ENCODE results near the gene CPLX4. TPM values are rescaled to one million over a fixed set of nuclear protein-coding genes. Genes with fewer than 3 reads are reported as not detected.

CPLX4 gene
- total RNA-seq (2014; rRNA removed; shearing (Covaris generic)), result not detected in 2 replicates

GRCh38 chr18:59318460-59319050, at the start of gene CPLX4:
TSS of gene CPLX4 (minus strand) at chr18:59318649. CDS start at chr18:59318462, 187 bp downstream.
- DNase-seq (ENCODE audit: low read depth), result no peak

DNA sequence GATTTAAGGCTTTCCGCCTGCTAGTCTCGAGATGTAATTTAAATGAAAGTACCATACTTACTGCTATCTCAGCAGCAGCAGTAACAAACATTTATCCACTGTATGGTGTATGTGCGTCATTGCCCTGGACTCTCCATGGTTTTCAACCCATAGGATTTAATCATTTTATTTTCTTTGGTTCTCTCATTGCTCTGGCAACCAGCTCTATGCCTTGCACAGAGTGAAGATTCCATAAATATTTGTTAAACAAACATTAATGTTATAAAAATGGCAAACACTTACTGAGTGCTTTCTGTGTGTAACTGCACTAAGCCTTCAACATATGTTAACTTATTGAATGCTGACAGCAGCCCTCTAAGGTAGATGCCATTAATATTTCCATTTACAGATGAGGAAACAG, 41.9 kb upstream of the CPLX4 start:
- DNase-seq (ENCODE audit: low read depth), result no peak

DNA sequence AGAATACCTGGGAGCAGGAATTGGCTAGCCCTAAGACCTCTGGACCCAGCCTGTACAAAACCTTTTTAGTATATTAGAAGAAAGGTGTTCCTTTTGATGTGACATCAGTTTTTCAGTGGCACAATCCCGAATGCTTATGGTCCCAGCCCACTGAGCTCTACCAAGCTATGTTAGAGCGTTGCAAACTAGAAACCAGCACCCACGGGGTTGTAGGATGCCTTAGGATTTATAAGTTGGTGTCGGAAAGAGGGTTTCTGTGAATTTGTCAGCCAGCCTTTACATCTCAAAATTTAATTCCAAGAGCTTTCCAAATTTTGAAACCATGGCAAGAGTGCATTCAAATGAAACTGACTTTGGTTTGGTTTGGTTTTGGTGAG, 41.1 kb upstream of the CPLX4 start:
- no peak for DNase-seq (ENCODE audit: low read depth)

GRCh38 chr18:59358712-59359575, 40.5 kb upstream of the CPLX4 start, which contains the start of gene LMAN1:
TSS of gene LMAN1 (minus strand) at chr18:59359265. CDS start at chr18:59359244, 21 bp downstream.
- DNase-seq (ENCODE audit: low read depth), result peak; percentile 89

DNA sequence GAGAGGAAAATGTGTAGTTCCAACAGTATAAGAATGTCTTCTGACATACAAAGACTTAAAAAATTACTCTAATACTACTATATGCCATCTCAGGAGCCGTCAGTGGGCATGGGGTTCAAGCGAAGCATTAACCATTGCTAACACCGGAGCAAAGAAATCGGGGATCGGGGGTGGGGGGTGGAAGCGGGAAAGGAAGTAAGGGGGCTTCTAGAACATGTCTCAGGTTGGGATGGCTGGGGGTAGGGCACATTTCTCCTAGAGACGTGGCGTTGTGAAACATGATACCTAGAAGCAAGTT, 39.9 kb upstream of the CPLX4 start:
- DNase-seq (ENCODE audit: low read depth), result no peak

- DNase-seq (ENCODE audit: low read depth), result peak; percentile 61
Observed at GRCh38 chr18:59357928-59358327, 39.5 kb upstream of the CPLX4 start.

DNA sequence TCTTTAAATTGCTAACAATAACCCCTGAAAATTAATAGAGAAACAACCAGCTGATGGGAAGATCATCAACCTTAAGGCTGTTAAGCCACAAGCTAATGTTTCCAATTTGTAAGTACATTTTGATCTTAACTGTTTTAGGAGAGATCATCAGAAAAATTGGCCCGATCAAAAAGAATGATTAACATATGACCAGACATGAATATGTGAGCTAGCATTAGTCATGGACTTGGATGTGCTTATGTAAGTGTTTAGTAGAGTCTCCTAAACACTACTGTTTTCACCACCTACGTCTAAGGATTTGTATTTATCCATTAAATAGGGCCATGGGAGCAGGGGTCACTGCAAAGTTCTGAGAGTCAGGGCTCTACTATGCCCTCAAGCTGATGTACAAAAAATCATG, 36.3 kb upstream of the CPLX4 start:
- no peak for DNase-seq (ENCODE audit: low read depth)

DNA sequence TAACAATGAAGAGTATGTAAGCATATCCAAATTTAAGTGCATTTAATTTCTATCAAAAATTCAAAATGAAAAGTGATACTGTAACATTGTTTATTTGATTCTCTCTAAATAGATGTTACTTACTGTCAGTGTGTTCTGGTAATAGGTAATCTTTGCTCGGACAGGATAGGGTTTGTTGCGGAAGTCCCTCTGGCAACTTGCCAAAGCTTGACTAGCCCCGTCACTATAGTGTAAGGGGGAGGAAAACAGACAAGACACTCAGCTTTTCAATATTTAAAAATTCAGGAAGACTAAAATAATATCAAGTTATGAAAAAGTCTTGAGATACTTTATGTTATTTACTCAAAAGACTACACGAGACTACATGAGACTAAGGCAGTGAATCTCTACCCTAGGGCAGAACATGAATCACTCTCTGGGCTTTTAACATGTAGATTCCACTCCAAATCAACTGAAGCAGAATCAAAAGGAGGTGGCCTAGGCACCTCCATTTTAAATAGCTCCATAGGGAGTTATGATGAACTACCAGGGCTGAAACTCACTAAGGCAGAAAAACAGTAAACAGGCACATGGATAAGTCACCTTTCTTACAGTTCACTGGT, 34.7 kb upstream of the CPLX4 start:
- DNase-seq (ENCODE audit: low read depth), result peak; percentile 11

GRCh38 chr18:59352250-59352855, 33.9 kb upstream of the CPLX4 start:
- DNase-seq (ENCODE audit: low read depth), result no peak

GRCh38 chr18:59345556-59345955, 27.1 kb upstream of the CPLX4 start:
- DNase-seq (ENCODE audit: low read depth), result no peak

- DNase-seq (ENCODE audit: low read depth), result no peak
Observed at GRCh38 chr18:59344996-59345395, 26.5 kb upstream of the CPLX4 start.

GRCh38 chr18:59343926-59344325, 25.5 kb upstream of the CPLX4 start:
- peak; percentile 37 for DNase-seq (ENCODE audit: low read depth)

DNA sequence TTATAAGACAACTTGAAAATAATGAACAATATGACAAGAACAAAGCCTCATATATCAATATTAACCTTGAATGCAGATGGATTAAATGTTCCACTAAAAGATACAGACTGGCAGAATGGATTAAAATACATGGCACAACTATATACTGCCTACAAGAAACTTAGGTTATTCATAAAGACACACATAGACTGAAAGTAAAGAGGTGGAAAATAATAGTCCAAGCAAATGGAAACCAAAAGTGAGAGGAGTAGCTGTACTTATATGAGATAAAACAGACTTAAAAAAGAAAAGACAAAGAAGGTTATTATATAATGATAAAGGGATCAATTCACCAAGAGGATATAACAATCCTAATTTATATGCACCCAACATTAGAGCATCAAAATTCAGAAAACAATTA, 22.4 kb upstream of the CPLX4 start:
- no peak for DNase-seq (ENCODE audit: low read depth)

- DNase-seq (ENCODE audit: low read depth), result no peak
Observed at GRCh38 chr18:59340312-59340711, 21.9 kb upstream of the CPLX4 start.

- no peak for DNase-seq (ENCODE audit: low read depth)
Observed at GRCh38 chr18:59332986-59333385, 14.5 kb upstream of the CPLX4 start.

- DNase-seq (ENCODE audit: low read depth), result no peak
Observed at GRCh38 chr18:59328683-59329082, 10.2 kb upstream of the CPLX4 start.

DNA sequence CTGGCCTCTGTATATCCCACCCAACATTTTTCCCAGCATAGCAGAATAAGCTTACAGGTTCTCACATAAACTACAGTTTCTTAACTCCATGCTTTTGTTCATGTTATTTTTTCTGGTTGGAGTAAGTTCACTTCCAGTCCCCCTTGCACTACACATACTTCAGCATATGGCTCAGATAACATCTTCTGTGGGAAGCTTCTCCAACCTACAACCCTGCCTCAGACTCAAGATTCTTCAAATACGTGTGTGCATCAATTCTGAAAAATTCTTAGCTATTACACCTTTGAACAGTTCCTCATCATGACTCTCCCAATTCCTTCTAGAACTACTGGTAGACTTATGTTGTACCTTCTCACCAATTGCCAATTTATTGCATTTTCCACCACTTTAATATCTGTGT, 7.5 kb upstream of the CPLX4 start:
- no peak for DNase-seq (ENCODE audit: low read depth)

GRCh38 chr18:59324623-59324971, 6.1 kb upstream of the CPLX4 start:
- no peak for DNase-seq (ENCODE audit: low read depth)

GRCh38 chr18:59323931-59324622, 5.6 kb upstream of the CPLX4 start:
- peak; percentile 20 for DNase-seq (ENCODE audit: low read depth)

- no peak for DNase-seq (ENCODE audit: low read depth)
Observed at GRCh38 chr18:59311631-59312030, 6.8 kb downstream of the CPLX4 start.

DNA sequence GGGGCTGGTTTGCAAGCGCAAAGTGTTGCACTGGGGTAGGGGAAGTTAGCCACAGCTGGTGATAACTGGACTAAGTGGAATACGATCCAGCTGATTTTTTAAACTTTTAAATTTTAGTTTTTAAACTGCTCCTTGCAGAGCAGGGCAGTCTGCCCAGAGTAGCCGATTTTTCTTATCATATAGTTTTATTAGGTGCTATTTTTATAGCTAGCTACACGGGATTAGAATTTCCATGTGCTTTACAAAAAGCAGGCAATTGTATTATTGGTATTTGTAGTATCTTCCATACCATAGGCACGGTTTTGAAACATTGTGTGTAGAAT, 9.6 kb downstream of the CPLX4 start:
- DNase-seq (ENCODE audit: low read depth), result no peak

GRCh38 chr18:59308248-59308937, 10.1 kb downstream of the CPLX4 start:
- DNase-seq (ENCODE audit: low read depth), result peak; percentile 57

All from RPMI7951 (cell line).